Mucosa of stomach (tissue), 1 donor: ENCODE data around the gene FNDC3B.

Experiments
- H3K27me3 ChIP-seq: one replicate; pipeline ENCODE4 v1.7.0; 2013; ENCODE audit warnings: mild to moderate bottlenecking, low read length; ENCODE audit not compliant: control insufficient read depth, insufficient read depth
- H3K36me3 ChIP-seq: one replicate; pipeline ENCODE4 v1.7.0; 2013; ENCODE audit warnings: low read length; ENCODE audit not compliant: control insufficient read depth, insufficient read depth
- H3K4me1 ChIP-seq: one replicate; pipeline ENCODE4 v1.7.0; 2013; ENCODE audit warnings: mild to moderate bottlenecking, low read length; ENCODE audit not compliant: control insufficient read depth, insufficient read depth
- H3K4me3 ChIP-seq: one replicate; pipeline ENCODE4 v1.7.0; 2013; ENCODE audit warnings: low read length
- H3K9ac ChIP-seq: one replicate; pipeline ENCODE4 v1.7.0; 2013; ENCODE audit warnings: mild to moderate bottlenecking, low read length, moderate library complexity
- H3K9me3 ChIP-seq: one replicate; pipeline ENCODE4 v1.7.0; 2013; ENCODE audit warnings: mild to moderate bottlenecking, low read length, moderate library complexity; ENCODE audit not compliant: control insufficient read depth
- donor health status: Pancreatic carcinoma.

Gene FNDC3B

DNA sequence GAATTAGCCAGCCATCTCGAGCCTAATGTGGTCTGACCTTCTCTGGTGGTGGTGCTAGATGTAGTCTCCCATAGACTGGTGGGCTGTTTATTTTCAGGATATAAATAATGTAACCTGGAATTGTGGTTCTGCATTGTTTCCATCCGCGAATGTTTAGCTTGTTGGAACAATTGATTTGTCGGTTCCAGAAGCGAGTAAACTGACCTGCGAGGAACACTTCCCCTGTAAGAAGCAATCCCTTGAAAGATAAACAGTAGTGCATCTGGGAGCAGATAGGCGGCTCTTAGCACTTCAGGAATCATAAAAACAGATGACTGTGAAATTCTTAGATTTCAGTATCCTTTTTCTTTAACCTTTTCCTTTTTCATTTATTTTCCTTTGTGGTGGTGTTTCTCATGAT lies 251.1 kb downstream of the FNDC3B start:
- Histone ChIP-seq H3K27me3 (no peaks in the 10 kb centered on the region), H3K9ac (no peak overlapping the region), H3K4me1 (peaks cover 30% of the 10 kb centered on the region), H3K4me3 (no peak overlapping the region), H3K36me3 (peaks cover 6% of the 10 kb centered on the region), H3K9me3 (no peaks in the 10 kb centered on the region)

DNA sequence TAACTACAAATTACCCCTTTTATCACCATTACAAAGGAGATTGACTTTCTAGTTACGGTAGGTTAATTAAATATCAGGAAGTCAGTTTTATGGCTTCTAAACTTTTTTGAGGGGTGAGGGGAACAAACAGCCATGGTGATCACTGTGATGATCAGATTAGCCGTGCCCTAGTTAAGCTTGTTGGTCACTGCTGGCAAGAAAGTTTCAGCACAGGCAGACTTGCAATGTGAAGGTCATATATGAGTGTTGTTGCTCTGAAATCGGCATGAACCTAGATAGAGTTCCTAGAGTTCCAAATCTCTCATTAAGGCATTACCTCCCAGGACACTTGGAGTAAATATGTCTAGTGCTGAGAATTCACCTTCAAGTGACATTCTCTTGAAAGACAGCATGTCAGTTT lies 252.3 kb downstream of the FNDC3B start:
- Histone ChIP-seq H3K4me1 (peaks cover 30% of the 10 kb centered on the region), H3K36me3 (peaks cover 6% of the 10 kb centered on the region), H3K4me3 (no peak overlapping the region), H3K9ac (no peak overlapping the region), H3K9me3 (no peaks in the 10 kb centered on the region), H3K27me3 (no peaks in the 10 kb centered on the region)

- no peak overlapping the region for H3K9ac ChIP-seq
- peaks cover 6% of the 10 kb centered on the region for H3K36me3 ChIP-seq
- no peaks in the 10 kb centered on the region for H3K27me3 ChIP-seq
- peaks cover 28% of the 10 kb centered on the region for H3K4me1 ChIP-seq
- H3K4me3 ChIP-seq, result no peak overlapping the region
- H3K9me3 ChIP-seq, result no peaks in the 10 kb centered on the region
These were observed 253.0 kb downstream of the FNDC3B start for GRCh38 chr3:172292422-172292821.

GRCh38 chr3:172293093-172293492 lies 253.7 kb downstream of the FNDC3B start:
- no peaks in the 10 kb centered on the region for H3K27me3 ChIP-seq
- peaks cover 21% of the 10 kb centered on the region for H3K4me1 ChIP-seq
- H3K4me3 ChIP-seq, result no peak overlapping the region
- no peaks in the 10 kb centered on the region for H3K9me3 ChIP-seq
- H3K36me3 ChIP-seq, result peaks cover 6% of the 10 kb centered on the region
- no peak overlapping the region for H3K9ac ChIP-seq

DNA sequence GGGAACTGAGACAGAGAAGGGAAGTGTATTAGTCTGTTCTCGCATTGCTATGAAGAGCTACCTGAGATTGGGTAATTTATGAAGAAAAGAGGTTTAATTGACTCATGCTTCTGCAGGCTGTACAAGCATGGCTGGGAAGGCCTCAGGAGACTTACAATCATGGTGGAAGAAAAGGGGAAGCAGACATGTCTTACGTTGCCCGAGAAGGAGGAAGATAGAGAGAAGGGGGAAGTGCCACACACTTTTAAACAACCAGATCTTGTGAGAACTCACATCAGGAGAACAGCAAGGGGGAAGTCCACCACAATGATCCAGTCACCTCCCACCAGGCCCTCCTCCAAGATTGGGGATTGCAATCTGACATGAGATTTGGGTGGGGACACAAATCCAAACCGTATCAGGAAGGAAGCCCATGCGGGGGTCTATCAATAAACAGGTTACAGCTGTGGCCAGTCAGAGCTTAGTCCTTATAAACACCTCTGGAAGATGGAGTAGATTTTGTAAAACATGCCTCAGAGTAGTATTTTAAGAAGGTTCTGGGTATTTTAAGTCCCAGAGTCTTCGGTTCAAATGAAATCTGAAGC lies 254.9 kb downstream of the FNDC3B start:
- Histone ChIP-seq H3K4me1 (peaks cover 9% of the 10 kb centered on the region), H3K4me3 (no peak overlapping the region), H3K27me3 (no peaks in the 10 kb centered on the region), H3K9ac (no peak overlapping the region), H3K9me3 (no peaks in the 10 kb centered on the region), H3K36me3 (peaks cover 4% of the 10 kb centered on the region)

DNA sequence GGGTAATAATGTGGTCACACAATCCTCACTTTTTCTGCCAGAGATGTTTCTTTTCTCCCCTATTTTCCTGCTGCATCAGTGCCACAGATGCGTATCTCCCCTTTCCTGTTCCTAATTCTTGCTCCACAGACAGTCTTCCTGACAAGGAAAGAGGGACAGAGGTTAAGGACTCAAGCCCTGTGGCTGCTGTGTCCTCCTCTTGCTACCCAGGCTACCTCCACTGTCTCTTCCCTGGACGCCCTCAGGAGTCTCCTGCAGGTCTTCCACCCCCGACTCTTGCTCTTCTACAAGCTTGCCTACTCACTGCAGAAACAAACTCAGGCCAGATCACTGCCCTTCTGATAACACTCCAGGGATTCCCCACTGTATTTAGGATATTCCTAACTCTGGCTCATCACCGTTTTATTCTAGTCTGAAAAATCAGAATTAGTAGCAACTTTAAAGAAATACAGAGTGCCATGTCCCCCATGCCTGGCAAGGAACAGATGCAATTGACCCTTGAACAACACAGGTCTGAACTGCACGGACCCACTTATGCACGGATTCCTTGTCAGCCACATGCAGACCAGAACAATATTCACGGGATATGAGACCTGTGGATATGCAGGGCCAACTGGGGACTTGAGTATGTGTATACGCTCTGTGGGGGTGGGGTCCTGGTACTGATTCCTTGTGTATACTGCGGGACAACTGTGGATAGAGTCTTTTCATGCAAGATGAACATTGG lies 257.0 kb downstream of the FNDC3B start:
- Histone ChIP-seq H3K4me3 (no peak overlapping the region), H3K36me3 (no peaks in the 10 kb centered on the region)

GRCh38 chr3:172296975-172297332 lies 257.6 kb downstream of the FNDC3B start:
- no peak overlapping the region for H3K9ac ChIP-seq
- H3K4me1 ChIP-seq, result no peaks in the 10 kb centered on the region
- no peaks in the 10 kb centered on the region for H3K36me3 ChIP-seq
- H3K27me3 ChIP-seq, result no peaks in the 10 kb centered on the region
- H3K9me3 ChIP-seq, result no peaks in the 10 kb centered on the region
- H3K4me3 ChIP-seq, result no peak overlapping the region

More for the DNA sequence above, 257.0 kb downstream of the FNDC3B start:
- H3K9me3 ChIP-seq, result no peaks in the 10 kb centered on the region
- no peaks in the 10 kb centered on the region for H3K27me3 ChIP-seq
- no peaks in the 10 kb centered on the region for H3K4me1 ChIP-seq
- no peak overlapping the region for H3K9ac ChIP-seq

DNA sequence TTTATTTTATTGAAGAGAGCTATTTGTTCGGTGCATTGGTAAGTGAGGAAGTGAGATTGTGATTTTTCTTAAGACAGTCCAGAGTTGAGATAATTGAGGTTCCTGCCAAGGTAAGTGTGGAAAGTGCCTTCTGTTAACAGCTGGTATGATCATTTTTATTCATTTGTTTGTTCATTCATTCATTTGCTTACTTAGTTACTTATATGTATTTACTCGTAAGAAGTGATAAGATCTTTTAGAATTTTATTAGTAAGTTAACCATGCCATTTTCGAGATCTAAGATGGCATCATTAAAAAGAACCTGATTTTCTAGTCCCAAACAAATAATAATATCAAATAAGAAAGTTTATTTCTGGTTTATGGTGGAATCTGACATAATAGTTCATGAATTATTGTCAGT lies 258.9 kb downstream of the FNDC3B start:
- no peaks in the 10 kb centered on the region for H3K27me3 ChIP-seq
- H3K9ac ChIP-seq, result no peak overlapping the region
- H3K9me3 ChIP-seq, result no peaks in the 10 kb centered on the region
- H3K36me3 ChIP-seq, result no peaks in the 10 kb centered on the region
- H3K4me3 ChIP-seq, result no peak overlapping the region
- H3K4me1 ChIP-seq, result no peaks in the 10 kb centered on the region

DNA sequence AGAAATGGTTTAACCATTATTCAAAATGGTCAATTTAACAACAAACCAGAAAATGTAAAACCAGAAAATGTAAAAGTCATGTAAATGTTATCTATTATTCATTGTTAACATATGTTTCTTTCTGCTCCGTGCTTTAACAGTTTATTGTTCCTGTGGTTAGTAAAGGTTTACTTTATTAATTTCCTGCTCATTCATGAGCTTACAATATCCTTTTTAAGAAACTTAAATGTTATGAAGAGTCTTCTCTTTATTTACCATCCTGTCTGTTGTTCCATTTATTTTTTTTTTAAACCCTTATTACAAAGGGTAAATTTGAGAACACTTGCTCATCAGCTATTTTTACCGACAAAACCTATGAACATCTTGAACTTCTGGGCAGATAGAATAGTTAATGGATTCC lies 260.8 kb downstream of the FNDC3B start:
- Histone ChIP-seq H3K36me3 (no peaks in the 10 kb centered on the region), H3K9me3 (no peaks in the 10 kb centered on the region), H3K4me3 (no peak overlapping the region), H3K27me3 (no peaks in the 10 kb centered on the region), H3K4me1 (peaks cover under 1% of the 10 kb centered on the region), H3K9ac (no peak overlapping the region)

- Histone ChIP-seq H3K36me3 (no peaks in the 10 kb centered on the region), H3K4me3 (no peak overlapping the region), H3K9me3 (no peaks in the 10 kb centered on the region), H3K4me1 (peaks cover 5% of the 10 kb centered on the region), H3K27me3 (no peaks in the 10 kb centered on the region), H3K9ac (no peak overlapping the region)
These were observed 261.5 kb downstream of the FNDC3B start for GRCh38 chr3:172300862-172301261.

DNA sequence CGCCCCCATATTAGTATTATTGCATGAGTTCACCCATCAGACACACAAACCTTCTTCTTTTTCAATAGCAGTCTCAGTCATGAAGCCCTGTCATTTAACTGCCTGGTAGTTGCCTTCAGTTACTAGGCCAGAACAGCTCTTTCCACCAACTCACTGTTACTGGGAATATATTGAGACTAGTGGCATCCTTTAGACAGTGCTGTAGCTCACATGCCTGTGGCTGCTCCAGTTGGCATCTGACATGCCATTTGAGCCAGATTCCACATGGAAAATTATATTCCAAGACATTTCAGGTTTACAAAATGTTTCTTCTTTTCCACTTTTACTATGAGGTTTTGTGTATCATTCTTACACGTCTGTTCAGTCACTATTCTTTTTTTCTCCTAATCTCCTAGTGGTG lies 262.8 kb downstream of the FNDC3B start:
- Histone ChIP-seq H3K4me3 (no peak overlapping the region), H3K27me3 (no peaks in the 10 kb centered on the region), H3K36me3 (no peaks in the 10 kb centered on the region), H3K4me1 (peaks cover 17% of the 10 kb centered on the region), H3K9ac (no peak overlapping the region), H3K9me3 (no peaks in the 10 kb centered on the region)

GRCh38 chr3:172303181-172303580 lies 263.8 kb downstream of the FNDC3B start:
- Histone ChIP-seq H3K27me3 (no peaks in the 10 kb centered on the region), H3K36me3 (no peaks in the 10 kb centered on the region), H3K9me3 (no peaks in the 10 kb centered on the region)

More at GRCh38 chr3:172303181-172303580, 263.8 kb downstream of the FNDC3B start:
- Histone ChIP-seq H3K4me1 (peaks cover 25% of the 10 kb centered on the region), H3K9ac (no peak overlapping the region), H3K4me3 (no peak overlapping the region)
